ENCODE measurements around the gene ZMAT3.

ZMAT3 gene

DNA sequence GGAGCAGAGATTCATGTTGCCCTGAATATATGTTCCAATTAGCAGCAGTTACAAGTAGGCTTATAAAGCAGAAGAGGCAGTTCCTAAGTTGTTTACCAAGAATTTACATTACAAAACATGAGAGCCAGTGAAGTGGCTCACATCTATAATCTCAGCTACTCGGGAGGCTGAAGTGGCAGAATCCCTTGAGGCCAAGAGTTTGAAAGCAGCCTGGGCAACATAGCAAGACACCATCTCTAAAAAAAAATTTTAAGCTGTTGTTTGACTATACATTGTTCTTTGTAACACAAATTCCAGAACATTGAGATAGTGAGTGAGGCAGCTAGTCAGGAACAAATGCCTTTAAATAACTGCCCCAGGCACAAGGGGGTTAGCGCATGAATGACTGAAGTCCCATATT lies 10.3 kb upstream of the ZMAT3 start:
- CTCF ChIA-PET, result interaction anchor here (1.1 to 1.5 kb wide), 3 partner anchors 8 to 15 kb away, joined by 3 to 4 read pairs (median 3); no protein-coding TSS in a partner anchor
- H3K27me3 Mint-ChIP-seq, result no peaks in the 10 kb centered on the region
- no peaks in the 10 kb centered on the region for H3K9me3 Mint-ChIP-seq
- no peak overlapping the region for H3K27ac Mint-ChIP-seq
- no peak overlapping the region for H3K4me3 Mint-ChIP-seq
- DNase-seq, result no peak
- peaks cover 9% of the 10 kb centered on the region for H3K4me1 Mint-ChIP-seq
- H3K36me3 Mint-ChIP-seq, result no peaks in the 10 kb centered on the region

DNA sequence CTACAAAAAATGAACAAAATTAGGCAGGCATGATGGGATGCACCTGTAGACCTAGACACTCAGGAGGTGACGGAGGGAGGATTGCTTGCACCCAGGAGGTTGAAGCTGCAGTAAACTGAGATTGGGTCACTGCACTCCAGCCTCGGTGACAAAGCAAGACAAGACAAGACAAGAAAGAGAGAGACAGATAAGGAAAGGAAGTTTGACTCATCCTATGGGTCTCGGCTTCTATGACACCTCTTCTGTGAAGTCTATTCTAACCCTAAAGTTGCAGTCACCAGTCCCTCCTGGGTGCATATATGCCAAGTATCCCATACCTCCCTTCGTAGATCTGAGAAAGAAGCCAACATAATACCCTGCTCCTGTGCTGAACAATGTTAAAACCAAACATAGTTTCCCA lies 7.9 kb upstream of the ZMAT3 start:
- no peak overlapping the region for H3K4me3 Mint-ChIP-seq
- H3K27me3 Mint-ChIP-seq, result no peaks in the 10 kb centered on the region
- DNase-seq, result no peak
- CTCF ChIA-PET, result no interaction called here
- H3K9me3 Mint-ChIP-seq, result no peaks in the 10 kb centered on the region
- no peaks in the 10 kb centered on the region for H3K36me3 Mint-ChIP-seq
- peaks cover 19% of the 10 kb centered on the region for H3K4me1 Mint-ChIP-seq
- no peak overlapping the region for H3K27ac Mint-ChIP-seq

DNA sequence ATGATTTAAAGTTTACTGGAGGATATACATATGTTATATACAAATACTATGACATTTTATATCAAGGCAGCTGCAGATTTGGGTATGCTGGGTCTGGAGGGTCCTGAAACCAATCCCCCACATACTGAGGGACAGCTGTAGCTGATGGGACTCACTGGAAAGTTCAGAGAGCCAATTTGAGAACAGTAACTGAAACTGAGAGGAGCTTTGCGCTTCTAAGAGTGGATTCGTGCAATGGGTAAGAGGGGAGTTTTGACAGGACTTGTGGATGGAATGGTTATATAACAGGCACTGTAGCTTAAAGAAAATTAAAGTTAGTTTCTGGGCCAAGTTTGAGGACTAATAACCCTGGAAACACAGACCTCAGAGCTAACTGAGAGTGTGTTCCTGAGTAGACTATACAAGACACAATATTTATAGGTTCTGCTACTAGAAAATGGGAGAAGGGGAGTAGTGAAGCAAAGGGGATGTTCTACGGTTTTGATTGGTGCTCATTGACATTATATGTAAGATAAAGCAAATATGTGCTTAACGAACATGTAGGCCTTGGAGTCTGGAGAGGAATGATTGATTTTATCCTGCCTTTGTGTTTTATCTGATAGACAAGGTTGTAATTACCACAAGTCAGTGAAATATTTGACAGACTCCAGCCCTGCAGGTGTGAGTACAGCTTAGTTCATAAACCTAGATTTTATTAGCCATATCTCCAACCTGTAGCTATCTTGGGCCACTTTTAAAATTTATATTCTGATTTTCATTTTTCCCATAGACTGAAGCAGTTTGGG lies 4.8 kb upstream of the ZMAT3 start:
- no peak for DNase-seq
- peaks cover 32% of the 10 kb centered on the region for H3K4me1 Mint-ChIP-seq
- no peak overlapping the region for H3K27ac Mint-ChIP-seq
- H3K36me3 Mint-ChIP-seq, result no peaks in the 10 kb centered on the region
- CTCF ChIA-PET, result interaction anchor here (0.8 to 1.4 kb wide), 3 partner anchors 17 to 61 kb away, joined by 3 to 5 read pairs (median 3); no protein-coding TSS in a partner anchor
- H3K4me3 Mint-ChIP-seq, result no peak overlapping the region
- H3K9me3 Mint-ChIP-seq, result no peaks in the 10 kb centered on the region
- no peaks in the 10 kb centered on the region for H3K27me3 Mint-ChIP-seq

DNA sequence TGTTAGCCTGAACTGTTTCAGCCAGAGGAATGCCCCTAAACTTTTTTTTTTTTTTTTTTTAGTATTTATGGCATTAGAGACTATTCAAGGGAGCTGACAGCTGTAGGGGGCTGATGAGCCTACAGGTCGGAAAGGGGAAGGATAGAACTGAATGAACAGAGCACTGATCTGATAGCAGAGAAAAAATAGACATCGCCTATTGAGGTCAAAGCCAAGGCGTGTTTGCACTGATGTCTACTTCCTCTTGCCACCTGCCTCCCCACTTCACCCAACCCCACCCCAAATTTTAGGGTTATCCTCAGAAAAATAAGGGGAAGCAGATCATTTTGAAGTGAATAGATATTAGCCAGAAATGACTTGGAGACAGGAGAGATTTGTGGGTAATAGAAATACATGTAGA lies 3.0 kb upstream of the ZMAT3 start:
- peaks cover 2% of the 10 kb centered on the region for H3K36me3 Mint-ChIP-seq
- no peak for DNase-seq
- no peak overlapping the region for H3K4me3 Mint-ChIP-seq
- H3K4me1 Mint-ChIP-seq, result peaks cover 45% of the 10 kb centered on the region
- H3K9me3 Mint-ChIP-seq, result no peaks in the 10 kb centered on the region
- no peaks in the 10 kb centered on the region for H3K27me3 Mint-ChIP-seq
- H3K27ac Mint-ChIP-seq, result no peak overlapping the region
- CTCF ChIA-PET, result interaction anchor here (2.1 kb wide), 1 partner anchor 247 kb away, joined by 8 read pairs; no protein-coding TSS in a partner anchor

DNA sequence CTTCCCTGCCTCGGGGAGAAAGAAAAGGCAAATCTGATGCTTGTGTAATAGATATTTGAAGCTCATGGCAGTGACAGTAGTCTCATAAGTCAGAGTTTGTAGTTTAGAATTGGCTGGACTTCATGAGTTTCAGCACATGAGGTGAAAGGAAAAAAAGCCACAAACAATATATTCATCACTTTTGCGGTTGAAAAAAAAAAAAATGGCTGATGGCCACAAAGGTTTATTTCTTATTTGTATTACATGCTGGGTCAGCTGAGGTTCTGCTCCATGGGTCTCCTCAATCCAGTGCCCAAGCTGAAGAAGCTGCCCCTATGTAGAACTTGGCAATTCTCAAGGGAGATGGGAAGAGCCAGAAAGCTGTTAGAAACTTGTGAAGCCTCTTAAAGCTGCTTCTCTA lies 2.2 kb upstream of the ZMAT3 start:
- H3K27me3 Mint-ChIP-seq, result no peaks in the 10 kb centered on the region
- peaks cover 6% of the 10 kb centered on the region for H3K36me3 Mint-ChIP-seq
- no peak overlapping the region for H3K4me3 Mint-ChIP-seq
- CTCF ChIA-PET, result interaction anchor here (1.1 to 2.1 kb wide), 3 partner anchors 8 to 248 kb away, joined by 3 to 8 read pairs (median 5); no protein-coding TSS in a partner anchor
- no peak for DNase-seq
- peak overlapping the region; percentile 39 for H3K27ac Mint-ChIP-seq
- H3K4me1 Mint-ChIP-seq, result peaks cover 53% of the 10 kb centered on the region
- no peaks in the 10 kb centered on the region for H3K9me3 Mint-ChIP-seq

DNA sequence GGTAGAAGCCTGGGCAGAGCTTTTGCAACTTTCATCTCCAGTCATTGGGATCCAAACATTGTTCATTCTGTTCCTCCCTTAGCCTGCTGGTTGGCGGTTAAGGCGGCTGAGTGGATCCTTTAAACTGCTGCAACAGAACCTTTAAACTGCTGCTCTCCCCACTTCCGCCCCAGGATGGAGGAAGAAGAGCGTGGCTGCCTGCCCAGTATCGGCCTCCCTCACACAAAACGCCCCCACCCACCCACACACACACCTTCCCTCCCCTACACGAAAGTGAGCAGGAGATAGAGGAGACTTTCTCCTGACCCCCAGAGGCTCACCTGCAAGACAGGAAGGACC lies 460 bp upstream of the ZMAT3 start:
- Mint-ChIP-seq H3K27ac (peak overlapping the region; percentile 92), H3K36me3 (peaks cover 14% of the 10 kb centered on the region), H3K4me3 (peak overlapping the region; percentile 94), H3K27me3 (no peaks in the 10 kb centered on the region), H3K9me3 (no peaks in the 10 kb centered on the region), H3K4me1 (peaks cover 62% of the 10 kb centered on the region)
- DNase-seq, result peak; percentile 69
- CTCF ChIA-PET, result interaction anchor here (0.9 to 6.7 kb wide), 3 partner anchors 10 to 250 kb away, joined by 3 to 40 read pairs (median 5); no protein-coding TSS in a partner anchor

DNA sequence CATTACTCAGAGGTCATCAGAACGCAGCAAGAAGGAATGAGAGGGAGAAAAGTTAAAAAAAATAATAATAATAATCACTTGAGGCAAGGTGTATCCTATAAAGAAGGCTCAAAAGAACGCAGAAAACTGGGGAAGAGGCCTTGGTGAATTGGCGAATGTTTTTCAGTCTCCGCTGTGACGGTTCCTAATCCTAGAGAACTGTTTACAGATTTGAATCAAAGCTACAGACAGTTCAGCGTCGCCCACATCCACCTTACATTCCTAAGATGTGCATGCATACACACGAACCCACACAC lies 634 bp downstream of the ZMAT3 start:
- H3K27ac Mint-ChIP-seq, result peak overlapping the region; percentile 92
- H3K4me3 Mint-ChIP-seq, result peak overlapping the region; percentile 94
- no peaks in the 10 kb centered on the region for H3K9me3 Mint-ChIP-seq
- peaks cover 21% of the 10 kb centered on the region for H3K36me3 Mint-ChIP-seq
- CTCF ChIA-PET, result interaction anchor here (1.1 to 6.7 kb wide), 6 partner anchors 15 to 251 kb away, joined by 4 to 40 read pairs (median 23); no protein-coding TSS in a partner anchor
- DNase-seq, result no peak
- peaks cover 62% of the 10 kb centered on the region for H3K4me1 Mint-ChIP-seq
- H3K27me3 Mint-ChIP-seq, result no peaks in the 10 kb centered on the region

DNA sequence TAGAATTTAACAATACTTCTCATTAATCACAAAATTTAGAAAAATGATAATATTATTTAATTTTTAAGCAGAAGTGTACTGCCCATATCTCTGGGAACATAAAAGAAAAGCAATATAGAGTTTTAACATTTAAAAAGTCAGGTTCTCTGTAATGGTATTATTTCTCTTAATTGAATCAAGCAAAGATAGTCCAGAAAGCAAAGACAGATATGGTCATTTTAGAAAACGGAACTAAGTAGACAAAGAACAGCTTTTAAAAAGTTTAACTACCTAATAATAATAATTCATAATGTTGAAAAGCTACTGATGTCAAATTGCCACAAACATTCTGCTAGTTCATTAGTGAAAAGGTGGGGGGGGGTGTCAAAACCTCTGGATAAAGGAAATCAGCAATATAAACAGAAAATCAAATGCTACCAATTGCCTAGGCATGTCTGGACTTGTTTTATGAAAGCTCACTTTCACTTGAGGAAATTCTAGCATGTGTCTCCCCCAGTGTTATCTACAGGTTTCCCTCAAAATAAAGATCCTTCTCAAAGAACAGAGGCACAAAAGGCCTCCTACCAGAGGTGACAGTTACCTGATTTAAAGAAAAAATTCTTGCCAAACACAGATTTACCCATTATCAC lies 1.7 kb downstream of the ZMAT3 start:
- CTCF ChIA-PET, result interaction anchor here (1.0 to 6.7 kb wide), 13 partner anchors 9 to 251 kb away, joined by 3 to 40 read pairs (median 5); no protein-coding TSS in a partner anchor
- DNase-seq, result no peak
- Mint-ChIP-seq H3K36me3 (peaks cover 25% of the 10 kb centered on the region), H3K4me1 (peaks cover 56% of the 10 kb centered on the region), H3K27ac (peak overlapping the region; percentile 64), H3K27me3 (no peaks in the 10 kb centered on the region), H3K4me3 (peak overlapping the region; percentile 71), H3K9me3 (no peaks in the 10 kb centered on the region)

DNA sequence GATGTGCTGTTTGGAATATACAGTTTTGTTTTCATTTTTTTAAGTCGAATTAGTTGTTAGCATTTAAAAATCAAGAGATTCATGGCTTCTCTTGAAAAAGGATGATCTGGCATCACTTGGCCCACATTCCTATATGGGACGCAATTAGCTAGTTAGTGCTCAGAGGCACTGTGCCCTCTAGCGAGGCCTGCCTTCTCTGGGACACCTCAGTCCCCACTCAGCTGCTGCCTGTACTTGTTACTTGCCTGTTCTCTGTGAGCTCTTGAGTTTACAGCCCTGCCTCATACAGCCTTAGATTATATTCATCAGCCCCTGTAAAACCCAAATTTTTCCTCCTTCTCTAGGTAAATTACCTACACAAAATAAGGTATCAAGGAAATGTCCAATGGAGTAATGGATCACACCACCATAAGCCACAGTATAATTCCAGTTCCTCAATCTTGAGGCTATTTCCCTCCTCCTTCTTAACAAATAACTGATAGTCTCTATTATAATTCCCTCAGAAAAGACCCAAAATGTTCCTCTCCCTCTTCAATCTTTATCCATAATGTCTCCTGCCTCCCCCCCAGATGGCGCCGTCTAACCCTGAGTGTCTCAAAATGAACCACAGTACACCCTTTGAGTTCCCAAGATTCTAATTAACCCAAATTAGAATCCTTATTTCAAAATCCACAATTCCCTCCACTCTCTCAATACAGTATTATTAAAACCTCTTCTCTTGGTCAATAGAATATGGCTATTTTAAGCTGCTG lies 2.7 kb downstream of the ZMAT3 start:
- H3K36me3 Mint-ChIP-seq, result peaks cover 30% of the 10 kb centered on the region
- no peaks in the 10 kb centered on the region for H3K27me3 Mint-ChIP-seq
- peak overlapping the region; percentile 71 for H3K4me3 Mint-ChIP-seq
- no peaks in the 10 kb centered on the region for H3K9me3 Mint-ChIP-seq
- H3K27ac Mint-ChIP-seq, result no peak overlapping the region
- CTCF ChIA-PET, result interaction anchor here (0.9 to 6.7 kb wide), 13 partner anchors 8 to 252 kb away, joined by 3 to 40 read pairs (median 5); no protein-coding TSS in a partner anchor
- DNase-seq, result peak; percentile 71
- peaks cover 47% of the 10 kb centered on the region for H3K4me1 Mint-ChIP-seq

DNA sequence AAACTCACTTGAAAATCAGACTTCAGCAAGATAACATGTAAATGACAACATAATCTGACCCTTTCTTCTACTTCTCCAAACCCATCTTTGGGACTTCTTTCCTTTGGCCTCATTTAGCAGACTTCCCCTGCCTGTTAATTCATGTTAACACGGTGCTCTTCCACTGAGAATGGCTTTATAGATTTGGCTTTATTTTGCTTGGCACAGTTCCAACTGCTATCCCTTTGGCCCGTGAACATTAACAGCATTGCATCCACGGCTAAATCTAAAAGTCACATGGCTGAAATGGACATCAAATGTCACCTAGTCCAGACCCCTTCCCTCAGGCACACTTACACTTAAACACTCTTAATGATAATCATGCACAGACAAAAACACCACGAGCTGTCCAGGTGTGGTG lies 3.8 kb downstream of the ZMAT3 start:
- Mint-ChIP-seq H3K4me3 (no peak overlapping the region), H3K27ac (no peak overlapping the region)

DNA sequence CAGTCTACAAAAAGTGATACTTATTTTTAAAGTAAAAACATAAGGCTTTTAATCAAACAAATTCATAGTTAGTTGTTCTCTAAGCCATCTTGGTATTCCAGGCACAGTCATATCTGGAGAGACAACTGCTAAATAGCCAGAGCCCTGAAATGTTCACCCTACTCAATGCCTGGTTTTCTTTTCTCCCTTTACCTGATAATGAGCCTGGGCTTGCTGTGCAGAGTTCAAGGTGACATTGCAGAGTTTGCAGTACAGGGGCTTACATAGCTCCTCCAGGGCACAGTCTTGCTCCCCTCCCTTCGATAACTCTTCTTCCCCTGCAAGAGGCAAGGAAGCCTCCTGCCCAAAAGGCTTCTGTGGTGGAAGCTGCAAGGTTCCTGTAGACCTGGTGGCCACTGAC lies 4.3 kb downstream of the ZMAT3 start:
- Mint-ChIP-seq H3K9me3 (no peaks in the 10 kb centered on the region), H3K4me1 (peaks cover 34% of the 10 kb centered on the region), H3K27me3 (no peaks in the 10 kb centered on the region), H3K4me3 (no peak overlapping the region), H3K27ac (no peak overlapping the region), H3K36me3 (peaks cover 35% of the 10 kb centered on the region)
- CTCF ChIA-PET, result interaction anchor here (0.7 to 6.7 kb wide), 3 partner anchors 52 to 254 kb away, joined by 3 to 40 read pairs (median 24); no protein-coding TSS in a partner anchor
- DNase-seq, result no peak

More for the DNA sequence above, 3.8 kb downstream of the ZMAT3 start:
- DNase-seq, result no peak
- Mint-ChIP-seq H3K9me3 (no peaks in the 10 kb centered on the region), H3K36me3 (peaks cover 31% of the 10 kb centered on the region), H3K27me3 (no peaks in the 10 kb centered on the region), H3K4me1 (peaks cover 37% of the 10 kb centered on the region)
- CTCF ChIA-PET, result interaction anchor here (0.6 to 6.7 kb wide), 8 partner anchors 8 to 253 kb away, joined by 3 to 40 read pairs (median 8); no protein-coding TSS in a partner anchor

DNA sequence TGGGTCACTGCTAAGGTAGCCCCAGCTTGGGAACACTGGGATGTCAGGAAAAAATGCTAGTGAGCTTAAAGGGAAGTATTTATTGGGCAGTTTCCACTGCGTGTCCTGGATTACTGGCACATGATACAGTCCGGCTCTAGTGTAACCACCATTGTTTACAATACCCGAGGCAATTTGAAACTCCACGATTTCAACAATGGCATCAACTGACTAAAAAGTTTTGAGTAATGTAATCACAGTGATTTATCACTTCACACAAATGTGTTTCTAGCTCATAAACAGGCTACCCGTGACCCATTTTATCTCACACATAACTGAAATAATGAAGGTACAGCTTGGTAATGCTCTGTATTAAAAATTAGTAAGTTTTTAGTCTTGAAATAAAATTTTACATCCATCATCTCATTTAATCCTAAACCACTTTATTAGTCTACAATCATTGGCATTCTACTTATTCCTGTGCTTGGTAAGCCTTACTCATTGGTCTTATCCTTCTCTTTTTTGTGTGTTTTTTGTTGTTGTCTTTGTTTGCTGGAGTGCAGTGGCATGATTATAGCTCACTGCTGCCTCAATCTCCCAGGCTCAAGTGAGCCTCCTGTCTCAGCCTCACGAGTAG lies 7.6 kb downstream of the ZMAT3 start:
- no peaks in the 10 kb centered on the region for H3K27me3 Mint-ChIP-seq
- no peaks in the 10 kb centered on the region for H3K9me3 Mint-ChIP-seq
- H3K27ac Mint-ChIP-seq, result no peak overlapping the region
- H3K36me3 Mint-ChIP-seq, result peaks cover 54% of the 10 kb centered on the region
- H3K4me3 Mint-ChIP-seq, result no peak overlapping the region
- CTCF ChIA-PET, result interaction anchor here (1.1 to 1.5 kb wide), 4 partner anchors 14 to 252 kb away, joined by 3 to 5 read pairs (median 4); no protein-coding TSS in a partner anchor
- peaks cover 14% of the 10 kb centered on the region for H3K4me1 Mint-ChIP-seq
- DNase-seq, result no peak

DNA sequence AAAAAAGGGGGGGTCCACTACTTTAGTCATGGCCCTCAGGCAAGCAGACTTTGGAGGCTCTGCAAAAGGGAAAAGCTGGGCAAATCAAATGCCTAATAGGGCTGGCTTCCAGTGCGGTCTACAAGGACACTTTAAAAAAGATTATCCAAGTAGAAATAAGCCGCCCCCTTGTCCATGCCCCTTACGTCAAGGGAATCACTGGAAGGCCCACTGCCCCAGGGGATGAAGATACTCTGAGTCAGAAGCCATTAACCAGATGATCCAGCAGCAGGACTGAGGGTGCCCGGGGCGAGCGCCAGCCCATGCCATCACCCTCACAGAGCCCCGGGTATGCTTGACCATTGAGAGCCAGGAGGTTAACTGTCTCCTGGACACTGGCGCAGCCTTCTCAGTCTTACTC lies 15.3 kb downstream of the ZMAT3 start:
- DNase-seq, result no peak
- Mint-ChIP-seq H3K4me3 (no peak overlapping the region), H3K4me1 (peaks cover 3% of the 10 kb centered on the region), H3K36me3 (peaks cover 45% of the 10 kb centered on the region), H3K27me3 (no peaks in the 10 kb centered on the region), H3K27ac (no peak overlapping the region), H3K9me3 (no peaks in the 10 kb centered on the region)
- CTCF ChIA-PET, result no interaction called here
